ENCODE results near the gene IRF2BPL. TPM values are rescaled to one million over a fixed set of nuclear protein-coding genes. Genes with fewer than 3 reads are reported as not detected.

IRF2BPL gene
- total RNA-seq, 1 donor from 2014 or later, result 68.1 TPM

DNA sequence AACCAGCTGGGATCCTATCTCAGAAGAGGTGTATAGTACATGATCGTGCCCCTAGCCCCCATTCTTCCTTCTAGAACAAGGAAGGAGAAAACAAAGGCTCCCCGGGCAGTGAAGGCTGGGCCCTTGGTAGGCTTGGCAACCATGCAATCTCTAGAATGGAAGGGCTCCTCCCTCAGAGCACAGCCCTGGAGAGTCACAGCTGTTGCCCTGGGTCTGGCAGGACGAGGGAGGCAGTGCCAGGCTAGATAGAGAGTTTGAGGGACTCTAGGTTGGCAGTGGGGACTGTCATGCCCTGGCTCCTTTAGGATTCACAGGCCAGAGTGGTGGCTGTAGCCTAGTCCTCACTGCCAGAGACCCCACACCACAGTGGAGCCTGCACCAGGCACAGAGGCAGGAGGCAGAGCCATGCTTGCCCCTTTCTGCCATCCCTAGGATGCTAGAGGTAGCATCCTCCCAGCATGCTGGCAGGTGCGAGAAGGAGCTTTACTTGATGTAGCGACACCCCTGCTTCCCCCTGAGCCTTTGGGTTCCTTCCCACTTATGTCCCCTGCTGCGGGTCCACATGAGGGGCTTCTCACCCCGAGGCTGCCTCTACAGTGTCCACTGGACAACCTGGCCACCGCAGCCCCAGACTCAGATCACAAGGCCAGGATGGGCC is 36.1 kb upstream of the IRF2BPL start:
- H3K4me1 ChIP-seq, result no peaks in the 10 kb centered on the region
- no peak overlapping the region for H3K4me3 ChIP-seq
- H3K27ac ChIP-seq, result no peak overlapping the region
- TF ChIP-seq, protein P1, sequence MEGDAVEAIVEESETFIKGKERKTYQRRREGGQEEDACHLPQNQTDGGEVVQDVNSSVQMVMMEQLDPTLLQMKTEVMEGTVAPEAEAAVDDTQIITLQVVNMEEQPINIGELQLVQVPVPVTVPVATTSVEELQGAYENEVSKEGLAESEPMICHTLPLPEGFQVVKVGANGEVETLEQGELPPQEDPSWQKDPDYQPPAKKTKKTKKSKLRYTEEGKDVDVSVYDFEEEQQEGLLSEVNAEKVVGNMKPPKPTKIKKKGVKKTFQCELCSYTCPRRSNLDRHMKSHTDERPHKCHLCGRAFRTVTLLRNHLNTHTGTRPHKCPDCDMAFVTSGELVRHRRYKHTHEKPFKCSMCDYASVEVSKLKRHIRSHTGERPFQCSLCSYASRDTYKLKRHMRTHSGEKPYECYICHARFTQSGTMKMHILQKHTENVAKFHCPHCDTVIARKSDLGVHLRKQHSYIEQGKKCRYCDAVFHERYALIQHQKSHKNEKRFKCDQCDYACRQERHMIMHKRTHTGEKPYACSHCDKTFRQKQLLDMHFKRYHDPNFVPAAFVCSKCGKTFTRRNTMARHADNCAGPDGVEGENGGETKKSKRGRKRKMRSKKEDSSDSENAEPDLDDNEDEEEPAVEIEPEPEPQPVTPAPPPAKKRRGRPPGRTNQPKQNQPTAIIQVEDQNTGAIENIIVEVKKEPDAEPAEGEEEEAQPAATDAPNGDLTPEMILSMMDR (IDR thresholded peaks at IDR 0.05), result no peak
- no peaks in the 10 kb centered on the region for H3K36me3 ChIP-seq
- DNase-seq (ENCODE audit: low spot score in 2 of 2), result no peak
- H3K9me3 ChIP-seq, result no peaks in the 10 kb centered on the region
- H3K27me3 ChIP-seq, result no peaks in the 10 kb centered on the region
- intact Hi-C loops (cut with DNase I), result loop anchor here (5.0 kb wide), 1 partner anchor 57 kb away; no protein-coding TSS in a partner anchor

DNA sequence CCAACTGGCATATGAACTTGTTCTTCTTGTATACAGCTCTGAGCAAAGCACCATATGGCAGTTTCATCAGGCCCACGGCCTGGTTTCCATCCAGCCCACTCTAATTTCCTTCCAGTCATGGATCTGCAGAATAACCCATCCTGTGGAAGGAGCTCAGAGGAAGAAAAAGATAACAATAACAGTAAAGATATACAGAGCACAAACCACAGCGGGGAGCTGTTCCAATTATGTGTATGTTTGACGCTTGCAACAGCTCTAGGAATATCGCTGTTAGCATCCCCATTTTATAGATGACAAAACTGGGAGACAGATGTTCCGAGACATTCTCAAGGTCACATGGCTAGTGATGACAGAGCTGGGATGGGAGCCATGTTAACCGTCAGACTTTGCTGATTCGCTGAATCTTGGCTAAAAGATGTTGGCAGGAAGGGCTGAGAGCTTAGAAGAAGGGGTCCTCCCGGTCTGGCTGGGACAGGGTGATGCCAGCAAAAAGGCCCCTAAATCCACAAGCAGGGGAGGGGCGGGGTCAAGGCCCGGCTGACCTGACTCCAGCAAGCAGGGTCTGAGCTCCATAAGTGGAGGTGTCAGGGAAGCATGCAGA is 35.2 kb upstream of the IRF2BPL start:
- no peaks in the 10 kb centered on the region for H3K4me1 ChIP-seq
- no peak overlapping the region for H3K27ac ChIP-seq
- H3K27me3 ChIP-seq, result no peaks in the 10 kb centered on the region
- intact Hi-C loops (cut with DNase I), result no loop called here
- no peaks in the 10 kb centered on the region for H3K36me3 ChIP-seq
- H3K4me3 ChIP-seq, result no peak overlapping the region
- no peak for DNase-seq (ENCODE audit: low spot score in 2 of 2)
- no peaks in the 10 kb centered on the region for H3K9me3 ChIP-seq
- TF ChIP-seq, protein P1 (IDR thresholded peaks at IDR 0.05), result no peak

DNA sequence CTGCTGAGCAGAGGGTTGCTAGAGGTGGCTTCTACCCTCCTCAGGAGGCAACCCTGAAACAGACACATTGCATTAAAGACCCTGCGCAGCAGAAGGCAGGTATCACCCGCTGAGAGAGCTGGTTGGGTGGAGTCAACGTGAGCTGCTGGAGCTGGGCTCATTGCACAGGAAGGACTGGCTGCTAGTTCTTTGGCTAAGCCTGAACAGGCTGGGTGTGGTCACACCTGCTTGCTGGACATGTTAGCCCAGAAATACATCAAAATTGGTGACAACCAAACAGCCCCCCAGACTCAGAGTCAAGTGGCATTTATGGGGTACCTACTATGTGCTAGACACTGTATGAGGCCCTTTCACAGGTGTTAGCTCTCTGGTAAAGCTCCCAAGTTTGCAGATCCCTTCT is 33.8 kb upstream of the IRF2BPL start:
- Histone ChIP-seq H3K27me3 (no peaks in the 10 kb centered on the region), H3K4me1 (no peaks in the 10 kb centered on the region), H3K4me3 (no peak overlapping the region), H3K27ac (no peak overlapping the region), H3K9me3 (no peaks in the 10 kb centered on the region), H3K36me3 (no peaks in the 10 kb centered on the region)
- intact Hi-C loops (cut with DNase I), result no loop called here
- TF ChIP-seq, protein P1 (IDR thresholded peaks at IDR 0.05), result no peak
- no peak for DNase-seq (ENCODE audit: low spot score in 2 of 2)

DNA sequence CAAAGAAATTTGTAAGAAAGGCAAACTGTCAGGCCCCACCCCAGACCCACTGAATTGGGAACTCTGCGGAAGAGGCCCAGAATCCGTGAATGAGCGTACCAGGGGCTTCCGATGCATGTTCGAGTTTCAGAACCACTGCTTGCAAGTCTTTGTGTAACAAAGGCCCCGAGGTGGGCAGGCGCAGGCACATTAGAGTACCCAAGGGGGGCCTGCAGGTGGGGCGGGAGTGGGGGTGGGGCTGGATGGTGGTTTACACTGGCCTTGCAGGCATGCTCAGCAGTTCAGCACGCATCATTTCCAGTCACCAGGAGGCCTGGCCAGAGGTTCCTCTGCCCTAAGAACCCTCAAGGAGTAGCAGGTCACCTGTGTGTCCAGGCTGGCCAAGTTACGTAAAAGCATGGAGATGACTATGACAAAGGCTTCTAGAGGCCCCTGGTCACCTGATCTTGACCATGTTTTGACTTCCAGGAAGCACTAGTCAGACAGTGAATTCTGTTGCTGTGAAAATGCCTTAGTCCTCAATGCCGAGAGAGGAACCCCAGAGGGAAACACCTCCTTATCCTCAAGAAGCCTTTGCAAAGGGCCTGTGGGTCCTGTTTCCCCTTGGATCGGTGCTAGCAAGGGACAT is 33.2 kb upstream of the IRF2BPL start:
- Histone ChIP-seq H3K9me3 (no peaks in the 10 kb centered on the region), H3K27me3 (no peaks in the 10 kb centered on the region), H3K4me3 (no peak overlapping the region), H3K4me1 (no peaks in the 10 kb centered on the region), H3K36me3 (no peaks in the 10 kb centered on the region), H3K27ac (no peak overlapping the region)
- no peak for DNase-seq (ENCODE audit: low spot score in 2 of 2)
- TF ChIP-seq, protein P1 (IDR thresholded peaks at IDR 0.05), result no peak
- intact Hi-C loops (cut with DNase I), result no loop called here

DNA sequence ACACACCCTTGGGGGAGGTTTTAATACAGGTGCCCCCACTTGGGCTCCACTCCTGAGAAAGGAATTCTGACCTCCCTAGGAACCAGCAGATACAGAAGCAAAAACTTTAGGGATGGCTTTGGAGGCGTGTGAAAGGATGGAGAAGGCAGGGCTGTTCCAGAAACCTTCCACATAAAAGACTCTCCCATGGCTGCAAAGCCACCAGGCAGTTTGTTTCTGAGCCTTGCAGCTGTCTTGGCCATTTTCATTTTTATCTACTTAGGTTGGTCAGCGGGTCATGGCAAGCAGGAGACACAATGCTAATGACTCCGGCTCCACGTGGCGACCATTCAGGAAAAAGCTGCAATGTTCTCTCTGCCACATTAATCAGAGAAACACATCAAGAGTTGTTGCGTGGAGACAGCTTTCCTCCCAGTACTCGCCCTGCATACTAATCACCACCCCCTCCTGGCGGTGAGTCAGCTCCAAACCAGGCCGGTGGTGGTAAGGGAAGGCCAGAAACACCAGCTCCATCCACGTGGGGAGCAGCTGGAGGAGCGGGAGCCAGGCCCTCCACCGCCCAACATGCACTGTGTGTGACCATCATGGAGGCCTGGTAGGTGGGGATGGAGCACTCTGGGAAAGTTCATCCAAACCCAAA is 30.9 kb upstream of the IRF2BPL start:
- DNase-seq (ENCODE audit: low spot score in 2 of 2), result no peak
- no peaks in the 10 kb centered on the region for H3K4me1 ChIP-seq
- H3K27me3 ChIP-seq, result no peaks in the 10 kb centered on the region
- intact Hi-C loops (cut with DNase I), result no loop called here
- peaks cover 0 to 13% of the 10 kb centered on the region in 2 donors for H3K9me3 ChIP-seq
- TF ChIP-seq, protein P1 (IDR thresholded peaks at IDR 0.05), result no peak
- no peaks in the 10 kb centered on the region for H3K36me3 ChIP-seq
- no peak overlapping the region for H3K4me3 ChIP-seq
- H3K27ac ChIP-seq, result no peak overlapping the region

Measured in ascending aorta (tissue), 2 donors.